Activated naive CD8-positive, alpha-beta T cell treated with anti-CD3 and anti-CD28 coated beads, Interleukin-2, amount 50 U/mL, for 16 hours (primary cell): ENCODE results near the gene NUDT16.
"Not testable (repeated sequence)": the region's sequence is repeated elsewhere in the genome, so short reads cannot be mapped to it uniquely, and the experiment has no call there.

Experiments
- DNase-seq: peaks from one replicate; pipeline ENCODE4 v3.0.0-alpha.2; 2020; ENCODE audit warnings: low read depth, low spot score

NUDT16 gene

DNA sequence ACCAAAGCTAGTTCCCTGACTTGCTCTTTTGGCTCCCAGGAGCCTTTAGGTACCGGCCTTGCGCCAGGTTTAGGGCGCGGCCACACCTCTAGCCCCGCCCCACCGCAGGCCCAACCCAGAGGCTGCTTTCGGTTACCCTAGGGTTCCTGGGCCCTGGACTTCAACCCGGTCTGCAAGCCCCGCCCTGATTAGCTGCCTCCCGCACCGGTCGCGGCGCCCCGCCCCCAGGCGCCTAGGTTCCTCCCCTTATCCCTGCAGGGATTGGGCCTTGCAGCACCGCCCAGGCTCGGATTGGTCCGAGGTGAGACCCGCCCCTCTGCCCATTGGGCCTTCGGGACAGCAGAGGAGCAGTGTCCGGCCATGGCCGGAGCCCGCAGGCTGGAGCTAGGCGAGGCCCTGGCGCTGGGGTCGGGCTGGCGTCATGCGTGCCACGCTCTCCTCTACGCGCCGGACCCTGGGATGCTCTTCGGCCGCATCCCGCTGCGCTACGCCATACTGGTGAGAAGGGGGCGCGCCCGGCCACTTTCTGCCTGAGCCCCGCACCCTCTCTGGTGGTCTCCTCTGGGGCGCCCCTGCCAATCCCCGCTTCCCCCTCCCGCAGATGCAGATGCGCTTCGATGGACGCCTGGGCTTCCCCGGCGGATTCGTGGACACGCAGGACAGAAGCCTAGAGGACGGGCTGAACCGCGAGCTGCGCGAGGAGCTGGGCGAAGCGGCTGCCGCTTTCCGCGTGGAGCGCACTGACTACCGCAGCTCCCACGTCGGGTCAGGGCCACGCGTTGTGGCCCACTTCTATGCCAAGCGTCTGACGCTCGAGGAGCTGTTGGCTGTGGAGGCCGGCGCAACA, at the start of gene NUDT16:
Gene NUDT16, plus strand, starts transcription at position 330 of the 847 bp plus-strand sequence. Its CDS starts 31 bp downstream, at position 361.
- peak; percentile 86 for DNase-seq

- no peak for DNase-seq
Measured at GRCh38 chr3:131338948-131339640, 42.5 kb upstream of the NUDT16 start.

GRCh38 chr3:131341761-131342160, 39.8 kb upstream of the NUDT16 start:
- DNase-seq = no peak

GRCh38 chr3:131348911-131349310, 32.7 kb upstream of the NUDT16 start:
- no peak for DNase-seq

DNA sequence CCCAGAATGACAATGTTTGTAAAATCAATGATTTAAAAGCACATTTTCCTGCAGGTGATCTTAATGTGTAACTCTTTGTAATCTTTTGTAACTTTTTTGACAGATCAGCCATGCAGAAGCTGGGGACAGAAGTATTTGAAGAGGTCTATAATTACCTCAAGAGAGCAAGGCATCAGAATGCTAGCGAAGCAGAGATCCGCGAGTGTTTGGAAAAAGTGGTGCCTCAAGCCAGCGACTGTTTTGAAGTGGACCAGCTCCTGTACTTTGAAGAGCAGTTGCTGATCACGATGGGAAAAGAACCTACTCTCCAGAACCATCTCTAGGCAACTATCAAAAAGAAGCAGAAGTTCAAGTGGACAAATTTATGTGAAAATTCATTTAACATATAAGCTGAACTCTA, 32.1 kb upstream of the NUDT16 start:
- DNase-seq = no peak

- DNase-seq = no peak
Measured at GRCh38 chr3:131349946-131350347, 31.6 kb upstream of the NUDT16 start.

DNA sequence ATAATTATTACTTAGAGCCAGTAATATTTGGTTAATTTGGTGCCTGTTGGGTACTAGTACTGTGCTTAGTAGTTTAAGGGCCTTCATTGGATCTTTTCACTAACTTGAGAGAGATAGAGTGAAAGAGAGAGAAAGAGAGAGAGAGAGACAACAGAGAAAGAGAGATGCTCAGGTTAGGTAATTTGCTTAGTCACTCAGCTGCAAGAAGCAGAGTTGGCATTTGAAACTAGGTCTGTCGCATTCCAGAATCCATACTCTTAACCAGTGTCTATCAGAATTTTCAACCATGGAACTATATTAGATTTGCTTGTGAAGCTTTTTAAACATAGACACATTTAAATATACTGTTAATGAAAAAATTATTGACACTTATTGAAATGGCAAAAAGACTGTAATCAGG, 31.1 kb upstream of the NUDT16 start:
- no peak for DNase-seq

DNA sequence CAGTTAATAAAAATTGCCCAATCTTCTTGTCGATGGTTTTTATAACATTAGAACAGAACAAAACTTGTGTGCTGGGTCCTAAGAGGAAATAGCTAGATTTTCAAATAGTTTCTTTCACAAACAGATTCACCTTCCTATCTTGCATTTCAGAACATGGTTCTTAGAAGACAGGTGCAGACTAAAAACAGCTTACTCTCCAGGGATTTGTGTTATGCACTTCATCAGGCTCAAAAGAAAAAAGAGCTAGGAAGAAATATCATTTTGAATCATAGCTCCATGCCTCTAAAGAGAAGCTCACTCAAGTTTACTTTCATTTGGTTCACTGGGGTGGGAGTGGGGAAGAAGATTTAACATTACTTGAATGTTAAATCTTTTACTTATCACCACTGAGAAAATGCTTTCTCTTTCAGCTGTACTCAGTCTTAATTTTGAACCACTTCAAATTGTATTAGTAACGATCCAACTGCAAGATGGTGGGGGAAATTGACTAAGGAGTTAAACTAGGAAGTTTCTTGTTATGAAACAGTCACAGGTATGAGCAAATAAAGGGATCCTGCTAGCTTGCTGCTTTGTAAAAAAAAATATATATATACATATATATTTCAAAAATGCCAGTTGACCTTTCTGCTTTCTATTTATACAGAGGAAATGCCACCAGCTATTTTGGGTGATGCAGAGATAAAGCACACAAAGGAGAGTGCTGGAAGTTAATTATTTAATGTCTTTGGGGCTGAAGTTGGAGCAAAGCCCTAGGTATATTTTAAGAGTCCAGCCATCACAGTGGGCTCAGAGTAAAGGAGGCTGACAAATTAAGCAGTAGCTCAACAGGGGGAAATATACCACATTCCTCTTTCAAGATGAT, 28.3 kb upstream of the NUDT16 start:
- no peak for DNase-seq

DNA sequence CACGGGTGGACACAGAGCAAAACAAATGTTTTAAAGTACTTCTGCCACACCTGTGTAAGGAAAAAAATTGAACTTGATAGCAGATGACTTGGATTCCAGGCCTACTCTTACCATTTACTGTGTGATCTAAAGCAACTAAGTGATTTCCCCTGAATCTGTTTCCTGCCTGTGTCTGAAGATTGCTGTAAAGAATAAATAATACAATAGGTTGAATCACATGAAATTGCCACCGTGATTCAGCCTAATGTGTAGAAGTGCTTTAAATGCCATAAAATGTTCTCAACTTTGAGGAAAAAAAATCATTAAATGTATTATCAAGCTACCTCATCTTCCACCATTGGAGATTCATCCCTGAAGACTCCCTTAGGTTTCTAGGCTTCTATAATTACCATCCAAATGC, 27.6 kb upstream of the NUDT16 start:
- no peak for DNase-seq

- DNase-seq = no peak
Measured at GRCh38 chr3:131356006-131356595, 25.5 kb upstream of the NUDT16 start.

- DNase-seq = no peak
Measured at GRCh38 chr3:131357275-131357674, 24.3 kb upstream of the NUDT16 start.

DNA sequence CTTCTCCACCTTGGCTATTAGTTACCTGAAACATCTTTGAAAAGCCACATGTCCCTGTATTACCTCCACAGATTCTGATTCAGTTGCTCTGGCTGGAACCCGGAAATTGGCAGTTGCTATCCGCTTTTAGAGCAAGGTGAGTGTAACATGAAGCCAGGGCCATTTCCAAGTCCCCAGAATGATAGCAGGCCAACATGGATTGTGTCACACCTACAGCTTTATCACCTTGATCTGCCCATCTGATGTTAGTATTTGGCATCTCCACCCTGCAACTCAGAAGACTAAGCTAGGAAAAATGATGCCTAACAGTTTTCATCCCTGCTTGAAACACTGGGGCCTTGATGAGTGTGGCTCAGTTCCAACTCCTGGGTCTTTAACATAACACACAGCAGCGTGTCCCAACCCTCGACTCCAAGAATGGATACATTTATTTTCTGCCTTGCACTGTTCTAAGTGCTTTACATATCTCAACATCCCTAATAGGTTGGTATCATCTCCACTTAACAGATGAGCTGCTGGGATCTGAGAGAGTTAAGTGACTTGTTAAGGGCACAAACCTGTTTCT, 21.3 kb upstream of the NUDT16 start:
- DNase-seq = no peak

DNA sequence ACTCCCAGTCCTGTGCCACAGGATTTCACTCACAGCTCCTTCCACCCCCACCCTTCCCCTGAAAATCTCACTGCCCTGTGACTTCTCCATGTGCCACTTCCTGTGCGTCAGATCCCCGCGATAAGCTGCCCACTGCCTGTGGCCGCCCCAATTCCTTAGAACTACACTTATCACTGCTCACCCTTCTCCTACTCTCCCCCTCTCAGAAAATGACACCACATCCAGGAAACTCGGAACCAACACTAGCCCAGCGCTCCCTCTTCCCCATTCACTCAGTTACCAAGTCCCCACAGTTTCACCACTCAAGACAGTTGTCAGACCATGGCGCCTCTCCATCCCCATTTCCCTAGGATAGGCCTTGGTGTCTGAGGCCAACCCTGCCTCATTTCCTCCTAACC, 20.5 kb upstream of the NUDT16 start:
- not testable (repeated sequence) for DNase-seq

DNA sequence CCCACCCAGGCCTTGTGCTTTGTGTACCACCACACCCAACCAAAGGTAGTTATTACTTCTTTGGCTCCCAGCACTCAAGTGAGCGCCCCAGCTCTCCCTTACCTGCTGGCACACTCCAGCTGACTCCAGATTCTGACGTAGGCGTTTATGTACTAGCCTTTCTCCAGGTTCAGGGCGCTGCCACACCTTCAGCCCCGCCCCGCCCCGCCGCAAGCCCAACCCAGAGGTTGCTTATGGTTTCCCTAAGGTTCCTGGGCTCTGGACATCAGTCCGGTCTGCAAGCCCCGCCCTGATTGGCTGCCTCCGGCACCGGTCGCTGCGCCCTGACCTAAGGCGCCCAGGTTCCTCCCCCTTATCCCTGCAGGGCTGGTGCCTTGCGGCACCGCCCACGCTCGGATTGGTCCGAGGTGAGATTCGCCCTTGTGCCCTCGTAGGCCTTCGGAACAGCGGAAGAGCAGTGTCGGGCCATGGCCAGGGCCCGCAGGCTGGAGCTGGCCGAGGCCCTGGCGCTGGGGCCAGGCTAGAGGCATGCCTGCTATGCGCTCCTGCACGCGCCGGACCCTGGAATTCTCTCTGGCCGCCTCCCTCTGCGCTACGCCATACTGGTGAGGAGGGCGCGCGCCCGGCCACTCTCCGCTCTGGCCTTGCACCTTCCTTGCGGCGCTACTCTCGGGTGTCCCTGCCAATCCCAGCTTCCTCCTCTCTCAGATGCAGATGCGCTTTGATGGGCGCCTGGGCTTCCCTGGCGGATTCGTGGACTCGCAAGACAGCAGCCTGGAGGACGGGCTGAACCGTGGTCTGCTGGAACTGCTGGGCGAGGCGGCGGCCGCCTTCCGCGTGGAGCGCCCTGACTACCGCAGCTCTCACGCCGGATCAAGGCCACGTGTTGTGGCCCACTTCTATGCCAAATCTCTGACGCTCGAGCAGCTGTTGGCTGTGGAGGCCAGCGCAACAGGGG, 19.8 kb upstream of the NUDT16 start:
- no peak for DNase-seq

GRCh38 chr3:131363275-131363674, 18.3 kb upstream of the NUDT16 start:
- no peak for DNase-seq

DNA sequence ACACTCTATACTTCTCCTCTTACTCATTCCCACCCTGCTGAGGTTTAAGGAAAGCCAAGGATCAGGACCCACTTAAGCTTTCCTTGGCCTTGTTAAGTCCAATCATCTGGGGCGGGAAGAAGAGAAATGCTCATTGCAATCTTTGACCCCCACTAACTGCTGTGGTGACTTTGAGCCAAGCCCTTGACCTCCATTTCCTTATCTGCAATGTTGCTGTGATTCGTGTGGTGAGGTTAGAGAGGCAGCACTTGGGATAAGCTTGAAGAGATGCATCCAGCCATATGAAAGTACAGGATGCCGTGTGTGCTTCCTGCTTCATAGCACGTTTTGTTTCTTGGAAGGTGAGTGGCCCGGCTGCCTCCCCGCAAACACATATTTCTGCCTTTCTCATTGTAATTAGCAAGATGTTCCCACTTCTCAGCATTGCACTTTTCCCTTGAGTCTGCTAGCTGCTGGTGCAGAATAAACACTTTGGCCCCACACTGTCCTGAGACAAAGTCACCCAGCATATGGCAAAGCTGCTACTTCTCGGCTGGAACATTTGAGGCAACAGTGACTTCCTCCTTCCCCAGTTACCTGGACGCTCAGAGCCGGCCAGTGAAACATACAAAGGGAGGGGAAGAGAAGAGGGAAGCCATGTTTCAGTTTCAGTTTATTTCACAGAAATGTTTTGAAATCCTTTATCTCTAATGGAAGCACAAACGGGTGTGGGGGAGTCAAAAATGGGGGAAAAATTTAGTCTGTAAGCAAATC, 10.5 kb upstream of the NUDT16 start:
- DNase-seq = no peak

DNA sequence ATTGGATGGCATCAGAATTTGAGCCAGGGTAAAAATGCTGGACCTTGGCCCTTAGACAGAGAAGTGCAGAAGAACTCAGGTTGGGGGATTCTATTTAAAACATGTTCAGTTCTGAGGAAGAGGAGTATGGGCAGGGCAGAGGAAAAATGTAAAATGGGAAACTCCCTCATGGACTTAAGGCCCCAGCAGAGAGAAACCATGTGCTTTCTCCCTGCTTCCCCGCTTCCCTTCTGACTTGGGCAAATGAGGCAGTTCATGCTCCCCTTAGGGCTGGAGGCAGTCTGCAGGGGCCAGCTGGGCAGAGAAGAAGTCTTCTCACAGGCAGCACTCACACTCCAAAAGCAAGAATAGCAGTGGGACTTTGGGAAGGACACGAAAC, 9.9 kb upstream of the NUDT16 start:
- no peak for DNase-seq

- no peak for DNase-seq
Measured at GRCh38 chr3:131374741-131375140, 6.8 kb upstream of the NUDT16 start.

GRCh38 chr3:131380821-131381444, 641 bp upstream of the NUDT16 start:
- DNase-seq = not testable (repeated sequence)
